Spleen (tissue), 11 donors: ENCODE results near the gene SLC20A1. TPM values are rescaled to one million over a fixed set of nuclear protein-coding genes. Genes with fewer than 3 reads are reported as not detected.
"Not testable (repeated sequence)": the region's sequence is repeated elsewhere in the genome, so short reads cannot be mapped to it uniquely, and the experiment has no call there.

ENCODE experiments used
- DNase-seq: peaks from one replicate; pipeline ENCODE4 v3.0.0-alpha.2; 2020
- H3K27ac ChIP-seq, 8 donors: fragments of 200-600 bp; sonication (generic) in 7 of 8; 1 replicate in 4 of 8; 2 replicates in 4 of 8; pipeline versions ENCODE4 v1.5.0 to v1.8.0; 2016 to 2021; ENCODE audit warnings: inconsistent platforms in 4 of 8, mild to moderate bottlenecking in 4 of 8, moderate library complexity in 1 of 8
- H3K27me3 ChIP-seq, 7 donors: fragments of 200-600 bp; sonication (generic) in 6 of 7; replicated peaks in 1 of 7; 1 replicate in 4 of 7; 2 replicates in 3 of 7; pipeline versions ENCODE4 v1.5.0 to v1.8.0; 2016 to 2021; ENCODE audit warnings: inconsistent platforms in 3 of 7, mild to moderate bottlenecking in 1 of 7
- H3K36me3 ChIP-seq, 6 donors: fragments of 200-600 bp; sonication (generic) in 5 of 6; 1 replicate in 4 of 6; 2 replicates in 2 of 6; pipeline versions ENCODE4 v1.5.0 to v1.8.0; 2016 to 2021; ENCODE audit warnings: inconsistent platforms in 2 of 6
- H3K4me1 ChIP-seq, 6 donors: fragments of 200-600 bp; sonication (generic) in 5 of 6; 1 replicate in 3 of 6; 2 replicates in 3 of 6; pipeline versions ENCODE4 v1.5.0 to v1.8.0; 2016 to 2021; ENCODE audit warnings: inconsistent platforms in 3 of 6
- H3K4me3 ChIP-seq, 8 donors: fragments of 200-600 bp; sonication (generic) in 7 of 8; 1 replicate in 4 of 8; 2 replicates in 4 of 8; pipeline versions ENCODE4 v1.5.0 to v1.8.0; 2016 to 2021; ENCODE audit warnings: inconsistent platforms in 4 of 8, mild to moderate bottlenecking in 4 of 8, moderate library complexity in 2 of 8
- H3K9me3 ChIP-seq, 8 donors: fragments of 200-600 bp; sonication (generic) in 7 of 8; 1 replicate in 4 of 8; 2 replicates in 4 of 8; pipeline versions ENCODE4 v1.5.0 to v1.8.0; 2016 to 2021; ENCODE audit warnings: inconsistent platforms in 4 of 8
- CTCF ChIP-seq, 11 experiments: fragments of 200-600 bp in 7 of 11; fragments of 450-650 bp in 4 of 11; sonication (generic) in 4 of 11; IDR thresholded peaks in 8 of 11; conservative IDR thresholded peaks in 3 of 11; 1 replicate in 7 of 11; 2 replicates in 4 of 11; pipeline versions ENCODE4 v1.4.0 to v1.8.0; 2016 to 2021; ENCODE audit warnings: antibody characterized with exemption in 11 of 11, inconsistent platforms in 4 of 11, mild to moderate bottlenecking in 1 of 11
- POLR2A ChIP-seq, 3 donors: fragments of 450-650 bp; IDR thresholded peaks; one replicate each; pipeline ENCODE4 v1.5.1; 2017; ENCODE audit warnings: antibody characterized with exemption in 3 of 3, mild to moderate bottlenecking in 1 of 3
- POLR2AphosphoS5 ChIP-seq, 3 donors: sonication (generic); formaldehyde crosslinking; IDR thresholded peaks; one replicate each; pipeline ENCODE4 v1.5.1; 2017; ENCODE audit warnings: antibody characterized with exemption in 3 of 3
- WGBS, 5 donors: extraction: QIAGEN DNeasy Blood & Tissue Kit in 3 of 5; methylation state at CpG; one replicate each; pipeline versions ENCODE4 v1.1.5 to v1.1.7; 2013 to 2018; 5-methylcytosine and 5-hydroxymethylcytosine counted together
- intact Hi-C: fragments of 100-400 bp; cut with DNase I; formaldehyde crosslinking; loops from one replicate; pipeline ENCODE4 v1.15.0; 2023; ENCODE audit warnings: low total_unique reads
- polyA plus RNA-seq, 3 donors: library from polyadenylated mRNA; stranded (reverse); fragments of 200-250 nt; gene quantifications; one replicate each; pipeline ENCODE4 v1.2.1, GENCODE V29; 2013
- total RNA-seq, 7 donors: library from RNA; depleted of rRNA in 3 of 7; stranded (reverse); fragments of >200 nt in 3 of 7; fragmentation: NEBNext Ultra II Directional in 4 of 7; extraction: Animal tissue kit (Norgen Biotek cat#: 25700) in 4 of 7; gene quantifications; one replicate each; pipeline versions ENCODE4 v1.1.0 to v1.2.1, GENCODE V29; 2016 to 2021
- donor health status: healthy with polysubstance abuse.
- donor health status: DM: no; HTN: no; CAD: no; lungs with moderate emphysema.
- donor health status: DM: no; HTN: no; CAD: no.
- donor health status: Bipolar disorder and iron deficiency.
- donor health status: healthy.
- donor health status: DM: no; HTN: no; CAD: no.
- donor health status: DM: yes; HTN: yes; CAD: no.

The SLC20A1 gene
- total and polyA plus RNA-seq, 10 donors = 15.4 to 83.6 (median 57.6) TPM

- Histone ChIP-seq H3K27ac (no peak overlapping the region), H3K4me3 (no peak overlapping the region), H3K27me3 (no peaks in the 10 kb centered on the region), H3K9me3 (no peaks in the 10 kb centered on the region), H3K36me3 (peaks cover 0 to 62% (median 43%) of the 10 kb centered on the region in 6 donors), H3K4me1 (peaks cover 0 to 10% (median 2%) of the 10 kb centered on the region in 6 donors)
- TF ChIP-seq CTCF (IDR thresholded peaks at IDR 0.05 in 8 of 11, conservative IDR thresholded peaks at IDR 0.05 in 3 of 11) (no peak), POLR2AphosphoS5 (IDR thresholded peaks at IDR 0.05) (no peak), POLR2A (IDR thresholded peaks at IDR 0.05) (no peak)
- no peak for DNase-seq
- intact Hi-C loops = no loop called here
These were observed 18.9 kb downstream of the SLC20A1 start for GRCh38 chr2:112664689-112665088.

- H3K27ac ChIP-seq = no peak overlapping the region
- H3K27me3 ChIP-seq = no peaks in the 10 kb centered on the region
- H3K4me1 ChIP-seq = peaks cover 0 to 10% (median 0%) of the 10 kb centered on the region in 6 donors
- no peaks in the 10 kb centered on the region for H3K9me3 ChIP-seq
- TF ChIP-seq POLR2A (IDR thresholded peaks at IDR 0.05) (no peak), POLR2AphosphoS5 (IDR thresholded peaks at IDR 0.05) (no peak), CTCF (IDR thresholded peaks at IDR 0.05 in 8 of 11, conservative IDR thresholded peaks at IDR 0.05 in 3 of 11) (no peak)
- peaks cover 0 to 57% (median 38%) of the 10 kb centered on the region in 6 donors for H3K36me3 ChIP-seq
- DNase-seq = no peak
- intact Hi-C loops = no loop called here
- H3K4me3 ChIP-seq = no peak overlapping the region
- WGBS, 5 donors = 72 to 87% (median 82%) methylated on average over 8 of the region's 8 CpGs
These were observed 19.5 kb downstream of the SLC20A1 start for GRCh38 chr2:112665113-112665780.

- Histone ChIP-seq H3K4me3 (no peak overlapping the region), H3K27ac (peak overlapping the region in 3 of 8 donors; percentile 21 to 38 (median 36)), H3K36me3 (peaks cover 0 to 42% (median 27%) of the 10 kb centered on the region in 6 donors), H3K27me3 (no peaks in the 10 kb centered on the region), H3K9me3 (no peaks in the 10 kb centered on the region), H3K4me1 (peaks cover 0 to 11% (median 1%) of the 10 kb centered on the region in 6 donors)
- no peak for DNase-seq
- TF ChIP-seq CTCF (IDR thresholded peaks at IDR 0.05 in 8 of 11, conservative IDR thresholded peaks at IDR 0.05 in 3 of 11) (no peak), POLR2AphosphoS5 (IDR thresholded peaks at IDR 0.05) (no peak), POLR2A (IDR thresholded peaks at IDR 0.05) (no peak)
- 67 to 89% (median 75%) methylated on average over 3 of the region's 3 CpGs for WGBS, 5 donors
- intact Hi-C loops = no loop called here
These were observed 21.0 kb downstream of the SLC20A1 start for GRCh38 chr2:112666761-112667122.

- WGBS, 5 donors = 81 to 91% (median 89%) methylated on average over 6 of the region's 6 CpGs
- H3K4me3 ChIP-seq, intact Hi-C loops, H3K9me3 ChIP-seq, DNase-seq, H3K27ac ChIP-seq, H3K27me3 ChIP-seq: not testable (repeated sequence)
- Histone ChIP-seq H3K4me1 (peaks cover 0 to 12% (median 0%) of the 10 kb centered on the region in 6 donors), H3K36me3 (peaks cover 0 to 34% (median 20%) of the 10 kb centered on the region in 6 donors)
These were observed 21.8 kb downstream of the SLC20A1 start for GRCh38 chr2:112667540-112667939.
